Sigmoid colon (tissue), 7 donors: Measurements from ENCODE around the gene EXO1. TPM values are rescaled to one million over a fixed set of nuclear protein-coding genes. Genes with fewer than 3 reads are reported as not detected.

Experiments
- DNase-seq: peaks from one replicate; pipeline ENCODE4 v3.0.0-alpha.2; 2019
- H3K27ac ChIP-seq, 4 donors: fragments of 200-600 bp; sonication (generic); one replicate each; pipeline ENCODE4 v1.5.1; 2016 to 2019; ENCODE audit warnings: mild to moderate bottlenecking in 1 of 4
- H3K27me3 ChIP-seq, 3 donors: fragments of 200-600 bp; sonication (generic); one replicate each; pipeline ENCODE4 v1.5.1; 2019; ENCODE audit warnings: mild to moderate bottlenecking in 1 of 3
- H3K36me3 ChIP-seq, 4 donors: fragments of 200-600 bp; sonication (generic); one replicate each; pipeline ENCODE4 v1.5.1; 2016 to 2019
- H3K4me1 ChIP-seq, 4 donors: fragments of 200-600 bp; sonication (generic); one replicate each; pipeline ENCODE4 v1.5.1; 2017 to 2019
- H3K4me3 ChIP-seq, 4 donors: fragments of 200-600 bp; sonication (generic); one replicate each; pipeline ENCODE4 v1.5.1; 2017 to 2019; ENCODE audit warnings: mild to moderate bottlenecking in 2 of 4, moderate library complexity in 1 of 4
- H3K9me3 ChIP-seq, 4 donors: fragments of 200-600 bp in 3 of 4; sonication (generic) in 3 of 4; one replicate each; pipeline versions ENCODE4 v1.5.1 to v1.6.1; 2013 to 2019
- CTCF ChIP-seq, 4 experiments: fragments of 450-650 bp in 3 of 4; fragments of 200-600 bp in 1 of 4; IDR thresholded peaks; one replicate each; pipeline ENCODE4 v1.5.1; 2016 to 2019; ENCODE audit warnings: antibody characterized with exemption in 4 of 4, mild to moderate bottlenecking in 3 of 4, moderate library complexity in 2 of 4
- EP300 ChIP-seq, 4 donors: sonication (generic); formaldehyde crosslinking; IDR thresholded peaks; one replicate each; pipeline ENCODE4 v1.6.1; 2017; ENCODE audit warnings: antibody characterized with exemption in 4 of 4
- POLR2A ChIP-seq, 2 donors: fragments of 450-650 bp; IDR thresholded peaks; one replicate each; pipeline ENCODE4 v1.6.1; 2016; ENCODE audit warnings: antibody characterized with exemption in 2 of 2, mild to moderate bottlenecking in 2 of 2, moderate library complexity in 2 of 2
- POLR2AphosphoS5 ChIP-seq, 4 donors: sonication (generic); formaldehyde crosslinking; IDR thresholded peaks; one replicate each; pipeline ENCODE4 v1.6.1; 2017; ENCODE audit warnings: antibody characterized with exemption in 4 of 4
- WGBS, 2 donors: extraction: QIAGEN DNeasy Blood & Tissue Kit; methylation state at CpG; one replicate each; pipeline ENCODE4 v1.1.7; 2013; 5-methylcytosine and 5-hydroxymethylcytosine counted together
- intact Hi-C: fragments of 100-400 bp; cut with DNase I; formaldehyde crosslinking; loops from one replicate; pipeline ENCODE4 v1.15.1; 2023
- polyA plus RNA-seq, 3 donors: library from polyadenylated mRNA; stranded (reverse); fragments of 200-250 nt; gene quantifications; one replicate each; pipeline ENCODE4 v1.2.3, GENCODE V29; 2013
- total RNA-seq, 4 donors: library from RNA; depleted of rRNA; stranded (reverse); fragments of >200 nt; gene quantifications; one replicate each; pipeline ENCODE4 v1.1.0, GENCODE V29; 2016
- donor health status: healthy with polysubstance abuse.
- donor health status: Bipolar disorder and iron deficiency.
- donor health status: healthy.

EXO1 gene
- total and polyA plus RNA-seq, 7 donors: under 0.01 to 3.4 (median 0.71) TPM; not detected in 2

GRCh38 chr1:241828463-241829021, 19.5 kb upstream of the EXO1 start:
- no peak for TF ChIP-seq CTCF (IDR thresholded peaks at IDR 0.05)
- no peak for TF ChIP-seq POLR2AphosphoS5 (IDR thresholded peaks at IDR 0.05)
- TF ChIP-seq POLR2A (IDR thresholded peaks at IDR 0.05): no peak
- no peak for TF ChIP-seq EP300 (IDR thresholded peaks at IDR 0.05)
- intact Hi-C loops: no loop called here
- no peak overlapping the region for H3K4me3 ChIP-seq
- H3K27ac ChIP-seq: no peak overlapping the region
- no peaks in the 10 kb centered on the region for H3K36me3 ChIP-seq
- H3K27me3 ChIP-seq: no peaks in the 10 kb centered on the region
- 70 to 83% methylated on average over 3 of the region's 3 CpGs for WGBS, 2 donors
- DNase-seq: no peak
- H3K4me1 ChIP-seq: peaks cover 0 to 6% (median 3%) of the 10 kb centered on the region in 4 donors
- no peaks in the 10 kb centered on the region for H3K9me3 ChIP-seq

GRCh38 chr1:241829468-241829867, 18.5 kb upstream of the EXO1 start:
- no peak for DNase-seq
- H3K27ac ChIP-seq: no peak overlapping the region
- H3K4me1 ChIP-seq: peaks cover 0 to 6% (median 3%) of the 10 kb centered on the region in 4 donors
- TF ChIP-seq EP300 (IDR thresholded peaks at IDR 0.05) (no peak), CTCF (IDR thresholded peaks at IDR 0.05) (no peak), POLR2A (IDR thresholded peaks at IDR 0.05) (no peak), POLR2AphosphoS5 (IDR thresholded peaks at IDR 0.05) (no peak)
- H3K9me3 ChIP-seq: no peaks in the 10 kb centered on the region
- intact Hi-C loops: no loop called here
- H3K4me3 ChIP-seq: no peak overlapping the region
- H3K27me3 ChIP-seq: no peaks in the 10 kb centered on the region
- H3K36me3 ChIP-seq: no peaks in the 10 kb centered on the region

- no peak for DNase-seq
- H3K4me3 ChIP-seq: no peak overlapping the region
- intact Hi-C loops: no loop called here
- TF ChIP-seq CTCF (IDR thresholded peaks at IDR 0.05) (peak in 3 of 4 experiments; percentile 40 to 42 (median 40)), EP300 (IDR thresholded peaks at IDR 0.05) (no peak)
- 3 to 6% methylated on average over 1 of the region's 1 CpG for WGBS, 2 donors
- H3K9me3 ChIP-seq: no peaks in the 10 kb centered on the region
- H3K36me3 ChIP-seq: no peaks in the 10 kb centered on the region
- H3K27ac ChIP-seq: no peak overlapping the region
- no peaks in the 10 kb centered on the region for H3K4me1 ChIP-seq
- H3K27me3 ChIP-seq: peaks cover 0 to 3% (median 0%) of the 10 kb centered on the region in 3 donors
These were observed 13.1 kb upstream of the EXO1 start for GRCh38 chr1:241834733-241835377.

GRCh38 chr1:241836941-241837340, 11.1 kb upstream of the EXO1 start:
- intact Hi-C loops: no loop called here
- Histone ChIP-seq H3K4me1 (no peaks in the 10 kb centered on the region), H3K9me3 (no peaks in the 10 kb centered on the region), H3K4me3 (no peak overlapping the region), H3K36me3 (no peaks in the 10 kb centered on the region), H3K27ac (no peak overlapping the region), H3K27me3 (peaks cover 0 to 3% (median 0%) of the 10 kb centered on the region in 3 donors)
- DNase-seq: no peak
- TF ChIP-seq CTCF (IDR thresholded peaks at IDR 0.05) (no peak), POLR2AphosphoS5 (IDR thresholded peaks at IDR 0.05) (no peak), POLR2A (IDR thresholded peaks at IDR 0.05) (no peak), EP300 (IDR thresholded peaks at IDR 0.05) (no peak)
- 67 to 84% methylated on average over 2 of the region's 2 CpGs for WGBS, 2 donors
